ENCODE data around the gene MNS1.

The MNS1 gene

GRCh38 chr15:56393277-56393676 lies 71.7 kb downstream of the MNS1 start (continued):
- TF ChIP-seq ZBTB7A (tag by site-specific recombination; IDR thresholded peaks at IDR 0.05; ENCODE audit: low read depth) (no peak), ZNF518A (tag by site-specific recombination; conservative IDR thresholded peaks at IDR 0.05; ENCODE audit: low read depth) (no peak)

GRCh38 chr15:56390739-56391267 lies 74.1 kb downstream of the MNS1 start:
- H3K4me1 ChIP-seq (ENCODE audit: control insufficient read depth, insufficient read depth, low read length): no peaks in the 10 kb centered on the region
- H3K9me3 ChIP-seq (ENCODE audit: control insufficient read depth, insufficient read depth, low read depth, low read length): no peaks in the 10 kb centered on the region
- POLR2A ChIA-PET: no interaction called here
- H3K4me3 ChIP-seq (ENCODE audit: low read depth, low read length): no peak overlapping the region
- H3K27ac ChIP-seq (ENCODE audit: extremely low read depth, low read depth, low read length): no peak overlapping the region
- no peak for TF ChIP-seq ZSCAN23 (tag by site-specific recombination; IDR thresholded peaks at IDR 0.05)
- no peak for TF ChIP-seq PRDM4 (tag by site-specific recombination; IDR thresholded peaks at IDR 0.05)
- TF ChIP-seq ZNF362 (tag by site-specific recombination; IDR thresholded peaks at IDR 0.05): no peak
- TF ChIP-seq ZBTB10 (tag by site-specific recombination; IDR thresholded peaks at IDR 0.05): no peak
- TF ChIP-seq YY1 (tag by site-specific recombination; IDR thresholded peaks at IDR 0.05): no peak
- no peak for TF ChIP-seq ZNF221 (tag by site-specific recombination; IDR thresholded peaks at IDR 0.05; ENCODE audit: borderline replicate concordance)
- no peak for TF ChIP-seq OSR2 (tag by site-specific recombination; IDR thresholded peaks at IDR 0.05)
- no peak for TF ChIP-seq ZNF549 (tag by site-specific recombination; IDR thresholded peaks at IDR 0.05)
- no peak for TF ChIP-seq ZFP37 (tag by site-specific recombination; IDR thresholded peaks at IDR 0.05)
- no peak for TF ChIP-seq PRDM6 (tag by site-specific recombination; IDR thresholded peaks at IDR 0.05)
- TF ChIP-seq ZNF302 (tag by site-specific recombination; IDR thresholded peaks at IDR 0.05; ENCODE audit: low read depth): no peak
- TF ChIP-seq ZNF558 (tag by site-specific recombination; IDR thresholded peaks at IDR 0.05): no peak
- H3K36me3 ChIP-seq (ENCODE audit: control insufficient read depth in 2 of 2, insufficient read depth in 1 of 2, low read length in 2 of 2): no peaks in the 10 kb centered on the region
- CTCF ChIA-PET: no interaction called here

Data from HEK293 (cell line).